CD4-positive, alpha-beta T cell treated with Interleukin-6 at 100 ng/mL for 8 hours (primary cell): ENCODE results near the gene ITSN1.
"Not testable (repeated sequence)": the region's sequence is repeated elsewhere in the genome, so short reads cannot be mapped to it uniquely, and the experiment has no call there.

Experiments used
- DNase-seq: peaks from one replicate; pipeline ENCODE4 v3.0.0-alpha.2; 2020; ENCODE audit warnings: mixed read lengths, low spot score

The ITSN1 gene

GRCh38 chr21:33894736-33895288, 252.5 kb downstream of the ITSN1 start:
- DNase-seq, result peak; percentile 58

GRCh38 chr21:33895356-33895755, 253.1 kb downstream of the ITSN1 start:
- DNase-seq, result no peak

- no peak for DNase-seq
These were observed 254.4 kb downstream of the ITSN1 start for GRCh38 chr21:33896691-33897090.

GRCh38 chr21:33897098-33897497, 254.8 kb downstream of the ITSN1 start:
- no peak for DNase-seq

- no peak for DNase-seq
These were observed 255.4 kb downstream of the ITSN1 start for GRCh38 chr21:33897739-33898138.

GRCh38 chr21:33898586-33898985, 256.3 kb downstream of the ITSN1 start:
- DNase-seq, result no peak

GRCh38 chr21:33899199-33899598, 256.9 kb downstream of the ITSN1 start:
- DNase-seq, result no peak

GRCh38 chr21:33901412-33902288, 259.3 kb downstream of the ITSN1 start:
- DNase-seq, result no peak

GRCh38 chr21:33902349-33902748, 260.0 kb downstream of the ITSN1 start:
- DNase-seq, result no peak

GRCh38 chr21:33904041-33904440, 261.7 kb downstream of the ITSN1 start:
- DNase-seq, result no peak

- DNase-seq, result no peak
These were observed 266.5 kb downstream of the ITSN1 start for GRCh38 chr21:33908760-33909159.

- DNase-seq, result no peak
These were observed 267.5 kb downstream of the ITSN1 start for GRCh38 chr21:33909756-33910155.

GRCh38 chr21:33914188-33914587, 271.9 kb downstream of the ITSN1 start:
- no peak for DNase-seq

- peak; percentile 96 for DNase-seq
These were observed 273.3 kb downstream of the ITSN1 start, which contains the start of gene ATP5PO for GRCh38 chr21:33915368-33916199. Gene ATP5PO (minus strand): TSS chr21:33915804. CDS start chr21:33915763, 41 bp downstream.

GRCh38 chr21:33916200-33916567, 273.9 kb downstream of the ITSN1 start:
- DNase-seq, result no peak

GRCh38 chr21:33917421-33917820, 275.1 kb downstream of the ITSN1 start:
- DNase-seq, result no peak

- peak; percentile 88 for DNase-seq
These were observed 281.9 kb downstream of the ITSN1 start for GRCh38 chr21:33924079-33924765.

- DNase-seq, result no peak
These were observed 282.4 kb downstream of the ITSN1 start for GRCh38 chr21:33924766-33925100.

GRCh38 chr21:33926248-33926647, 283.9 kb downstream of the ITSN1 start:
- DNase-seq, result not testable (repeated sequence)

GRCh38 chr21:33931052-33931798, 288.9 kb downstream of the ITSN1 start:
- peak; percentile 81 for DNase-seq

GRCh38 chr21:33931799-33932390, 289.6 kb downstream of the ITSN1 start:
- no peak for DNase-seq
